ENCODE measurements around the gene GSG1L. TPM values are rescaled to one million over a fixed set of nuclear protein-coding genes. Genes with fewer than 3 reads are reported as not detected.

Gene GSG1L
- total and polyA plus RNA-seq, 2 donors, result 0.07 TPM; not detected in 1

DNA sequence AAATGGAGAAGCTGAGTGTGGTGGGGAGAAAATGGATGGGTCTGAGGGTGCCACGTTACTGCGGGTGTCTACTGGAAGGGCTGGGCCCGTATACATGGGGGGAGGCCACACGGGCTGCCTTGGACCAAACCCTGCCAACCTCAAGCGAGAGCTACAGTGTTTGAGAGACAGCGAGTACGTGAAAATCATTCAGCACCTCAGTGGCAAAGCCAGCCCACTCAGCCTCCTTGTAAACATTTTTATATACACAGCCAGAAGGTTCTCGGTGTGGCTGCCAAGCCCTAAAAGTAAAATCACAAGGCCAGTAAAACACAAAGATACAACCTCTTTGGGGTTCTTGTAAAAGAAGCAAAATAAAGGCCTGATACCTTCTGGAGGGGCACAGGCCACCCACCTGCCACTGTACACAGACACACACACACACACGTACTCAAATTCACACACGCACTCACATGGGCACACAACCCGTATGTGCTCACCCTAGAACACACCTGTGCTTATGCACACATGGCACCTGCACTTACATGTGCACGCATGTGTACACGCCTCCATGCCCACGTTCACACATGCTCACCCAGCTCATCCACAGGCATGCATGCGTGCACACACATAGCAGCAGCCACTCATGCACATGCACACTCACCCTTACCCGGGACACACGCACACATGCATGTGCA is 102.8 kb downstream of the GSG1L start:
- peaks cover 0 to 2% of the 10 kb centered on the region in 2 donors for H3K27me3 ChIP-seq (ENCODE audit: control insufficient read depth in 2 of 2, insufficient read depth in 1 of 2, low read length in 1 of 2)
- DNase-seq (ENCODE audit: low read depth in 6 of 9, low spot score in 9 of 9), result no peak
- no peak overlapping the region for H3K27ac ChIP-seq (ENCODE audit: low read depth in 1 of 2, low read length in 1 of 2)
- 94% methylated on average over 17 of the region's 17 CpGs for WGBS
- no peak overlapping the region for H3K4me3 ChIP-seq (ENCODE audit: low read length in 2 of 2)
- H3K9me3 ChIP-seq (ENCODE audit: control insufficient read depth in 2 of 2, insufficient read depth in 1 of 2, low read length in 1 of 2), result peaks cover 0 to 4% of the 10 kb centered on the region in 2 donors
- no peaks in the 10 kb centered on the region for H3K4me1 ChIP-seq (ENCODE audit: control insufficient read depth in 2 of 2, insufficient read depth in 2 of 2, low read length in 2 of 2)
- H3K36me3 ChIP-seq (ENCODE audit: control insufficient read depth in 2 of 2, insufficient read depth in 2 of 2, low read length in 1 of 2), result no peaks in the 10 kb centered on the region

DNA sequence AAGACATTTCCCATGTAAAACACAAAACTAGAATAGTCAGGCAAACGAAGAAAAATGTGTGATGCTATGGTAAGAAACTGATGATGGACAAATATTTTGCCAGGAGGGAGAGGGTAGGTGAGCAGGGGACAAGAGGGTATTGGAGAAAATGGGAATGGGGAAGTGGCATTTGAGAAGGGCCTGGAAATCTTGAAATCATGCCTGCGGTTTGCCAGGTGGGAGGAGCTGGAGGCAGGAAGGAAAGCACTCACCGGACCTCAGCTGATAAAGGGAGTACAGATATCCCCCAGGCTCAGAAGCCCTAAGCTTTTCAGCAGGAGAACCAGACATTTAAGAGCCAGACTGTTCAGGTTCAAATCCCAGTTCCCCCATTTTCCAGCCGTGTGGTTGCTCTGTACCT is 103.6 kb downstream of the GSG1L start:
- WGBS, result 6% methylated on average over 4 of the region's 4 CpGs
- no peak overlapping the region for H3K4me3 ChIP-seq (ENCODE audit: low read length in 2 of 2)
- no peaks in the 10 kb centered on the region for H3K4me1 ChIP-seq (ENCODE audit: control insufficient read depth in 2 of 2, insufficient read depth in 2 of 2, low read length in 2 of 2)
- H3K9me3 ChIP-seq (ENCODE audit: control insufficient read depth in 2 of 2, insufficient read depth in 1 of 2, low read length in 1 of 2), result peaks cover 0 to 4% of the 10 kb centered on the region in 2 donors
- no peaks in the 10 kb centered on the region for H3K36me3 ChIP-seq (ENCODE audit: control insufficient read depth in 2 of 2, insufficient read depth in 2 of 2, low read length in 1 of 2)
- no peak overlapping the region for H3K27ac ChIP-seq (ENCODE audit: low read depth in 1 of 2, low read length in 1 of 2)
- H3K27me3 ChIP-seq (ENCODE audit: control insufficient read depth in 2 of 2, insufficient read depth in 1 of 2, low read length in 1 of 2), result no peaks in the 10 kb centered on the region
- DNase-seq (ENCODE audit: low read depth in 6 of 9, low spot score in 9 of 9), result no peak

DNA sequence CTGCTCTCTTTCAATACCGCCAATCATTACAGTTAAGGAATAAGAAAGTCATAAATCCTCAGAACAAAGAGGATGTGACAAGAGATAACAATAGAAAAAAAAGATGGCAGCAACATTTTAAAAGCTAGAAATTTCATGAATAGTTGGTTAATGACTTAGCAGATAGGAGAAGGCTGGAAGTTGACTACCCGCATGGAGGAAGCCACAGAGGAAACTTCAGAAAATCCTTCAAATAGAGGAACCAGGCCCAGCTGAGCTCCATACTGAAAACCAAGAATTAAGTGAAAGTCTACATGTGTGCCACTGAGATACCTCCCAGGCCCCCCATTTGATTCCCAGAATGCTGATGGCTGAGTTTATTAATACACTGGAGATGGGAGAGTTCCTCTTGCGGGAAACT is 109.3 kb downstream of the GSG1L start:
- H3K36me3 ChIP-seq (ENCODE audit: control insufficient read depth in 2 of 2, insufficient read depth in 2 of 2, low read length in 1 of 2), result no peaks in the 10 kb centered on the region
- H3K4me1 ChIP-seq (ENCODE audit: control insufficient read depth in 2 of 2, insufficient read depth in 2 of 2, low read length in 2 of 2), result no peaks in the 10 kb centered on the region
- DNase-seq (ENCODE audit: low read depth in 6 of 9, low spot score in 9 of 9), result no peak
- no peak overlapping the region for H3K4me3 ChIP-seq (ENCODE audit: low read length in 2 of 2)
- H3K9me3 ChIP-seq (ENCODE audit: control insufficient read depth in 2 of 2, insufficient read depth in 1 of 2, low read length in 1 of 2), result peaks cover 0 to 7% of the 10 kb centered on the region in 2 donors
- no peaks in the 10 kb centered on the region for H3K27me3 ChIP-seq (ENCODE audit: control insufficient read depth in 2 of 2, insufficient read depth in 1 of 2, low read length in 1 of 2)
- H3K27ac ChIP-seq (ENCODE audit: low read depth in 1 of 2, low read length in 1 of 2), result no peak overlapping the region
- 12% methylated on average over 3 of the region's 3 CpGs for whole genome bisulfite sequencing

DNA sequence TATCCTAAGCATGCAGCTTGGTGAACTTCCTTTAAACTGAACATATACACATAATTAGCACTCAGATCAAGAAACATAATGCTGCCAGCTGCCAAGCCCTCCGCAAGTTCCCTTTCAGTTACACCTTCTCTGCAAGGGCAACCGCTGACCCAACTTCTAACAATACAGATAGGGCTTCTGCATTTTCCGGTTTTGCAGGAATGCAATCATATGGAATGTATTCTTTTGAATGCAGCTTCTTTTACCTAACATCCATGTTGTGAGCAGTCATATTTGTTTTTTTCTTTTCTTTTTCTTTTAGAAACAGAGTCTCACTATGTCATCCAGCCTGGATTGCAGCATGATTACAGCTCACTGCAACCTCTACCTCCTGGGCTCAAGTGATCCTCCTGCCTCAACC is 110.7 kb downstream of the GSG1L start:
- peaks cover 0 to 5% of the 10 kb centered on the region in 2 donors for H3K9me3 ChIP-seq (ENCODE audit: control insufficient read depth in 2 of 2, insufficient read depth in 1 of 2, low read length in 1 of 2)
- no peak overlapping the region for H3K27ac ChIP-seq (ENCODE audit: low read depth in 1 of 2, low read length in 1 of 2)
- WGBS, result 92% methylated on average over 3 of the region's 3 CpGs
- DNase-seq (ENCODE audit: low read depth in 6 of 9, low spot score in 9 of 9), result no peak
- no peaks in the 10 kb centered on the region for H3K4me1 ChIP-seq (ENCODE audit: control insufficient read depth in 2 of 2, insufficient read depth in 2 of 2, low read length in 2 of 2)
- no peaks in the 10 kb centered on the region for H3K27me3 ChIP-seq (ENCODE audit: control insufficient read depth in 2 of 2, insufficient read depth in 1 of 2, low read length in 1 of 2)
- H3K4me3 ChIP-seq (ENCODE audit: low read length in 2 of 2), result no peak overlapping the region
- H3K36me3 ChIP-seq (ENCODE audit: control insufficient read depth in 2 of 2, insufficient read depth in 2 of 2, low read length in 1 of 2), result no peaks in the 10 kb centered on the region

DNA sequence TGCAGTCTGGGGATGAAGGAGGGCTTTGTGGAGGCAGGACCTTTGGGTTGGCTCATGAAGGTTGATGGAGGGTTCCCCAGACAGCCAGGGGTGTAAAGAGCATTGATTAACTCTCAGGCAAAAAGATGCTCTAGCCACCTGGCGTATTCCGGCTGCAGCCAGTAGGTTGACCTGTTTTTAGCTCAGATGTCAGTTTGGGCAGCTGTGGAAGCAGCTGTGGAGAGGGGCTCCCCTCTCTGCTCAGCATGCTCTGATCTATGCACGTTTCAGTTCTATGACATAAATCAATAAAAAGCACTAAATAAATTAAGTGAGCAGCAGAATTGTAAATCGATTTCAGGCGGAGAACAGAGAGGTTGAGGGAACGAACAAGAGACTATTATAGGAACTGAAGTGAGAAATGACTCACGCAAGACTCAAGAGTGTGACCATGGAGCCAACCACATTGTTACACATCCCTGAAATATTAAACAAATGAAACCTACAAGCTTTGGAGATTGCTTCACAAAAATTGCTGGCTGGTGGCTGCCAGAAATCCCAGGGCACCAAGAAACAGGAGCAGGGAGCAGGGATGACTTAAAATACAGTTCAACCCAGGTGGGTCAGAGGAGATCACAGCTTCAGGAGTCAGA is 111.9 kb downstream of the GSG1L start:
- no peaks in the 10 kb centered on the region for H3K4me1 ChIP-seq (ENCODE audit: control insufficient read depth in 2 of 2, insufficient read depth in 2 of 2, low read length in 2 of 2)
- no peak for DNase-seq (ENCODE audit: low read depth in 6 of 9, low spot score in 9 of 9)
- WGBS, result 91% methylated on average over 7 of the region's 7 CpGs
- H3K36me3 ChIP-seq (ENCODE audit: control insufficient read depth in 2 of 2, insufficient read depth in 2 of 2, low read length in 1 of 2), result no peaks in the 10 kb centered on the region
- H3K4me3 ChIP-seq (ENCODE audit: low read length in 2 of 2), result no peak overlapping the region
- no peak overlapping the region for H3K27ac ChIP-seq (ENCODE audit: low read depth in 1 of 2, low read length in 1 of 2)
- peaks cover 0 to 2% of the 10 kb centered on the region in 2 donors for H3K9me3 ChIP-seq (ENCODE audit: control insufficient read depth in 2 of 2, insufficient read depth in 1 of 2, low read length in 1 of 2)
- no peaks in the 10 kb centered on the region for H3K27me3 ChIP-seq (ENCODE audit: control insufficient read depth in 2 of 2, insufficient read depth in 1 of 2, low read length in 1 of 2)

DNA sequence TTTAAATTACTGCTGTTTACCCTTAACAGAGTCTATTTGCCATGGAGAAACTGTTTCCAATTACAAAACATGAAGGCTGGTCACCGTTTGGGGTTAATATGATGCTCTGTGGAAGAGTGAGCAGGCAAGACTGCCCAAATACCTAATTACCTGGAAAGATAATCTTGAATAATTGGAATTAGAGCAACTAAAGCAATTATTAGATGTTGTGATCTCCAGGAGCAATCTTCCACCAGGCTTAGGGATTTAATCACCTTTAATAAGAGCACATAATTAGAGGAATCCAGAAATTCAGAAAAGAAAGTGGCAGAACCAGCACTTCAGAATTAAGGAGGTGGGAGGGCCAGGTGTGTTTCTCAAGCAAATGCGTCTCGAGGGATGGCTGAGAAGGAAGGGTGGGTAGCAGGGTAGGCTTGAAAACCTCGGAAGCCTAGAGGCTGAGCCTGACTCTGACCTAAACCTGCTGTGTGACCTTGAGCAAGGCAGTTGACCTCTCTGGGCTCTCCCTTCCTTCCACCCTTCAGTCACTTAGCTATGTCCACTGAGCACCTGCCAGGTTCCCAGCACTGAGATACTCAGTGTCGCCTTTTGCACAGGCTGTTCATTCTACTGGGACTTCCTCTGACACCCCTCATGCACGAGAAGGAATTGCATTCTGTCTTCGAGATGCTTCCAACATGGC is 113.2 kb downstream of the GSG1L start:
- no peak overlapping the region for H3K4me3 ChIP-seq (ENCODE audit: low read length in 2 of 2)
- WGBS, result 93% methylated on average over 7 of the region's 7 CpGs
- peaks cover 0 to 6% of the 10 kb centered on the region in 2 donors for H3K27me3 ChIP-seq (ENCODE audit: control insufficient read depth in 2 of 2, insufficient read depth in 1 of 2, low read length in 1 of 2)
- no peak for DNase-seq (ENCODE audit: low read depth in 6 of 9, low spot score in 9 of 9)
- H3K9me3 ChIP-seq (ENCODE audit: control insufficient read depth in 2 of 2, insufficient read depth in 1 of 2, low read length in 1 of 2), result peaks cover 0 to 2% of the 10 kb centered on the region in 2 donors
- no peaks in the 10 kb centered on the region for H3K36me3 ChIP-seq (ENCODE audit: control insufficient read depth in 2 of 2, insufficient read depth in 2 of 2, low read length in 1 of 2)
- H3K27ac ChIP-seq (ENCODE audit: low read depth in 1 of 2, low read length in 1 of 2), result no peak overlapping the region
- H3K4me1 ChIP-seq (ENCODE audit: control insufficient read depth in 2 of 2, insufficient read depth in 2 of 2, low read length in 2 of 2), result no peaks in the 10 kb centered on the region

DNA sequence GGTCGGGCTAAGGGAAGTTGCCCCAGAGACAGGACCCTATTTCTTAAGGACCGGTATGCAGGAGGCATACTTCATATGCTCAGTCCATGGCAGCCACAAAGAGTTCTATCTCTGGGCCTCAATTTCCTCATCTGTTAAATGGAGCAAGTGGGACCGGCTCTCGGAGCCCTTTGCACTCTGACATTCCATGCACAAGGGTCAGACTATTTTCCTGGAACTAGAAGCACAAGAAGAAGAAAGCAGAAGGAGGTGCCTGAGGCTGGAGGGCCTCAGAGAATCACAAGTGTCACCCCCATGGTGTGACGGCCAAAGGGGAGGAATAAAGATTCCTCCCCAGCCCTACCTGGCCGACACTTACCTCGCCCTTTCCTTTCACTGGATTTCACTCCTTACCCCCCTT is 115.8 kb downstream of the GSG1L start:
- Histone ChIP-seq H3K36me3 (ENCODE audit: control insufficient read depth in 2 of 2, insufficient read depth in 2 of 2, low read length in 1 of 2) (no peaks in the 10 kb centered on the region), H3K4me3 (ENCODE audit: low read length in 2 of 2) (no peak overlapping the region), H3K9me3 (ENCODE audit: control insufficient read depth in 2 of 2, insufficient read depth in 1 of 2, low read length in 1 of 2) (no peaks in the 10 kb centered on the region), H3K27ac (ENCODE audit: low read depth in 1 of 2, low read length in 1 of 2) (no peak overlapping the region), H3K27me3 (ENCODE audit: control insufficient read depth in 2 of 2, insufficient read depth in 1 of 2, low read length in 1 of 2) (peaks cover 0 to 9% of the 10 kb centered on the region in 2 donors), H3K4me1 (ENCODE audit: control insufficient read depth in 2 of 2, insufficient read depth in 2 of 2, low read length in 2 of 2) (no peaks in the 10 kb centered on the region)
- no peak for DNase-seq (ENCODE audit: low read depth in 6 of 9, low spot score in 9 of 9)
- 92% methylated on average over 7 of the region's 7 CpGs for WGBS

DNA sequence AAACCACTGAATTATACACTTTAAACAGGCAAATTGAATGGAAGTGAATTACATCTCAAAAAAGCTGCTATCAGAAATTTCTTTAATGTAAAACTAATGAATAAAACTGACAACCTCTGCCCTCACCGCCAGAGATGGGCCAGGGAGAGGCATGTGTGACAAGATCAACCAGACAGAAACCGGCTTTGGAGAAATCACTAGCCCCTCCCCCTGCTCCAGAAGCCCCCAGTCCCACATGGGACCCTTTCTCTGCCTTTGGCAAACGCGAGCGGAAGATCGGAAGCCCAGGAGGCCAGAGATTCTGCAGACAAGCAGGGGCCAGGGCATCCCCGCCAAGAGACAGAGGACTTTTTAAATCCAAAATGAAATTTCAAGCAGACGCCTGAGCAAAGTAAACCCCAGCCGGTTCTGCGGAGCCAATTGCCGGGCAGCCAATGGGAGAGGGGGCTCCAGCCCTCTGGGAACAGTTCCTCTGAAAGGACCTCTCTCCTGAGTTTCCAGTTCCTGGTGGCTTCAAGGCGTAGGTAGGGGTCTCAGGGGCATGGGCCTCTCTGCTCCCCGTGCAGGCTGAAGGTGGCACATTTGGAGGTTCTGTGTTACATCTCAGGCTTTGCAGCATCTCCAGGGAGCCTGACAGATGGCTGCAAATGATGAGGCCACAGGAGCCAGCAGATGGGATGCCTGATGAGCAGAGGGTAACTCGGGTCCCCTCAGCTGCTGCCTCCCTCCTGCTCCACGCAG is 118.1 kb downstream of the GSG1L start:
- Histone ChIP-seq H3K4me3 (ENCODE audit: low read length in 2 of 2) (no peak overlapping the region), H3K4me1 (ENCODE audit: control insufficient read depth in 2 of 2, insufficient read depth in 2 of 2, low read length in 2 of 2) (no peaks in the 10 kb centered on the region), H3K9me3 (ENCODE audit: control insufficient read depth in 2 of 2, insufficient read depth in 1 of 2, low read length in 1 of 2) (no peaks in the 10 kb centered on the region), H3K27me3 (ENCODE audit: control insufficient read depth in 2 of 2, insufficient read depth in 1 of 2, low read length in 1 of 2) (peaks cover 0 to 9% of the 10 kb centered on the region in 2 donors), H3K27ac (ENCODE audit: low read depth in 1 of 2, low read length in 1 of 2) (no peak overlapping the region), H3K36me3 (ENCODE audit: control insufficient read depth in 2 of 2, insufficient read depth in 2 of 2, low read length in 1 of 2) (no peaks in the 10 kb centered on the region)
- DNase-seq (ENCODE audit: low read depth in 6 of 9, low spot score in 9 of 9), result no peak
- WGBS, result 58% methylated on average over 15 of the region's 15 CpGs

DNA sequence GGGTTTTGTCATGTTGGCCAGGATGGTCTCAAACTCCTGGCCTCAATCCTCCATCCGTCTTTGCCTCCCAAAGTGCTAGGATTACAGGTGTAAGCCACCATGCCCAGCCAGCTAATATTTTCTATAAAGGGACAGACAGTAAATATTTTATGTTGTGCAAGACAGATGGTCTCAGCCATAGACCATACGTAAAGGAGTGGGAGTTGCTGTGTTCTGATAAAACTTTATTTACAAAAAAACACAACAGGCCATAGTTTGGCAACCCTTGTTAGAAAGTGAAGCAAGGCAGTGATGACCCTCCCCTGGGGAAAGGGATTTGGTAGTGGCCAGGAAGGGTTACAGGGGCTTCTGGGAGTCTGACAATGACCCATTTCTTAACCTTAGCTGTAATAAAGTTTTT is 119.7 kb downstream of the GSG1L start:
- DNase-seq (ENCODE audit: low read depth in 6 of 9, low spot score in 9 of 9), result no peak
- Histone ChIP-seq H3K9me3 (ENCODE audit: control insufficient read depth in 2 of 2, insufficient read depth in 1 of 2, low read length in 1 of 2) (no peaks in the 10 kb centered on the region), H3K27ac (ENCODE audit: low read depth in 1 of 2, low read length in 1 of 2) (no peak overlapping the region), H3K27me3 (ENCODE audit: control insufficient read depth in 2 of 2, insufficient read depth in 1 of 2, low read length in 1 of 2) (peaks cover 0 to 9% of the 10 kb centered on the region in 2 donors), H3K4me1 (ENCODE audit: control insufficient read depth in 2 of 2, insufficient read depth in 2 of 2, low read length in 2 of 2) (no peaks in the 10 kb centered on the region), H3K36me3 (ENCODE audit: control insufficient read depth in 2 of 2, insufficient read depth in 2 of 2, low read length in 1 of 2) (no peaks in the 10 kb centered on the region), H3K4me3 (ENCODE audit: low read length in 2 of 2) (no peak overlapping the region)
- 94% methylated on average over 2 of the region's 2 CpGs for WGBS

Data from thymus (tissue), 11 donors.